Liver (tissue), 9 donors: ENCODE measurements around the gene CEP126. TPM values are rescaled to one million over a fixed set of nuclear protein-coding genes. Genes with fewer than 3 reads are reported as not detected.

ENCODE experiments used
- DNase-seq: peaks from one replicate; pipeline ENCODE4 v3.0.0-alpha.2; 2017; ENCODE audit warnings: low spot score
- H3K27ac ChIP-seq, 2 donors: one replicate each; pipeline ENCODE4 v1.7.0; 2013; ENCODE audit warnings: inconsistent platforms in 2 of 2, low read length in 2 of 2, control low read depth in 1 of 2, low read depth in 1 of 2, mild to moderate bottlenecking in 1 of 2
- H3K27me3 ChIP-seq, 4 donors: one replicate each; pipeline versions ENCODE4 v1.6.1 to v1.7.0; 2013; ENCODE audit warnings: low read length in 3 of 4, inconsistent platforms in 1 of 4, mild to moderate bottlenecking in 1 of 4, moderate library complexity in 1 of 4; ENCODE audit not compliant: control insufficient read depth in 4 of 4, insufficient read depth in 4 of 4
- H3K36me3 ChIP-seq, 4 donors: one replicate each; pipeline versions ENCODE4 v1.6.1 to v1.7.0; 2013; ENCODE audit warnings: low read length in 3 of 4, mild to moderate bottlenecking in 3 of 4, low read depth in 1 of 4, moderate library complexity in 1 of 4; ENCODE audit not compliant: control insufficient read depth in 4 of 4, insufficient read depth in 3 of 4
- H3K4me1 ChIP-seq, 4 donors: one replicate each; pipeline versions ENCODE4 v1.6.1 to v1.7.0; 2013; ENCODE audit warnings: low read length in 3 of 4, mild to moderate bottlenecking in 3 of 4, moderate library complexity in 1 of 4; ENCODE audit not compliant: control insufficient read depth in 4 of 4, insufficient read depth in 4 of 4
- H3K4me3 ChIP-seq, 3 donors: one replicate each; pipeline versions ENCODE4 v1.6.1 to v1.7.0; 2013; ENCODE audit warnings: low read length in 3 of 3, control low read depth in 1 of 3, low read depth in 1 of 3, mild to moderate bottlenecking in 1 of 3
- H3K9ac ChIP-seq, 2 donors: one replicate each; pipeline ENCODE4 v1.7.0; 2013; ENCODE audit warnings: low read length in 2 of 2, mild to moderate bottlenecking in 2 of 2, moderate library complexity in 2 of 2, control low read depth in 1 of 2, low read depth in 1 of 2
- H3K9me3 ChIP-seq, 4 donors: one replicate each; pipeline versions ENCODE4 v1.6.1 to v1.7.0; 2013; ENCODE audit warnings: low read length in 3 of 4; ENCODE audit not compliant: control insufficient read depth in 4 of 4
- ATF3 ChIP-seq: IDR thresholded peaks from 2 replicates; pipeline ENCODE4 v1.6.1; 2016; ENCODE audit warnings: antibody characterized with exemption
- EGR1 ChIP-seq, 2 donors: IDR thresholded peaks; 2 replicates each; pipeline ENCODE4 v1.6.1; 2016 to 2018; ENCODE audit warnings: antibody characterized with exemption in 2 of 2, low read depth in 2 of 2
- FOXA2 ChIP-seq: IDR thresholded peaks from 2 replicates; pipeline ENCODE4 v1.6.1; 2016; ENCODE audit warnings: antibody characterized with exemption
- GABPA ChIP-seq, 2 donors: IDR thresholded peaks in 1 of 2; conservative IDR thresholded peaks in 1 of 2; 2 replicates each; pipeline ENCODE4 v1.6.1; 2016; ENCODE audit warnings: antibody characterized with exemption in 2 of 2, mild to moderate bottlenecking in 1 of 2, moderate library complexity in 1 of 2
- HNF4A ChIP-seq, 2 donors: conservative IDR thresholded peaks; 2 replicates each; pipeline ENCODE4 v1.6.1; 2016; ENCODE audit warnings: antibody characterized with exemption in 2 of 2, mild to moderate bottlenecking in 2 of 2
- HNF4G ChIP-seq: IDR thresholded peaks from 2 replicates; pipeline ENCODE4 v1.6.1; 2016; ENCODE audit warnings: antibody characterized with exemption
- JUND ChIP-seq, 2 donors: IDR thresholded peaks; 2 replicates each; pipeline ENCODE4 v1.6.1; 2016; ENCODE audit warnings: antibody characterized with exemption in 2 of 2
- NR2F2 ChIP-seq: IDR thresholded peaks from 2 replicates; pipeline ENCODE4 v1.6.1; 2016; ENCODE audit warnings: antibody characterized with exemption
- RAD21 ChIP-seq, 2 donors: IDR thresholded peaks; 2 replicates each; pipeline ENCODE4 v1.6.1; 2016; ENCODE audit warnings: antibody characterized with exemption in 2 of 2, mild to moderate bottlenecking in 2 of 2
- RXRA ChIP-seq, 2 donors: IDR thresholded peaks; 2 replicates each; pipeline ENCODE4 v1.6.1; 2017 to 2018; ENCODE audit warnings: antibody characterized with exemption in 2 of 2, mild to moderate bottlenecking in 1 of 2
- SP1 ChIP-seq: IDR thresholded peaks from 2 replicates; pipeline ENCODE4 v1.6.1; 2018; ENCODE audit warnings: antibody characterized with exemption, mild to moderate bottlenecking
- TAF1 ChIP-seq: conservative IDR thresholded peaks from 2 replicates; pipeline ENCODE4 v1.6.1; 2016; ENCODE audit warnings: antibody characterized with exemption, mild to moderate bottlenecking
- YY1 ChIP-seq: IDR thresholded peaks from 2 replicates; pipeline ENCODE4 v1.6.1; 2016; ENCODE audit warnings: antibody characterized with exemption, mild to moderate bottlenecking
- ZBTB33 ChIP-seq: IDR thresholded peaks from 2 replicates; pipeline ENCODE4 v1.6.1; 2016; ENCODE audit warnings: antibody characterized with exemption
- WGBS: extraction: QIAGEN DNeasy Blood & Tissue Kit; methylation state at CpG from one replicate; pipeline ENCODE4 v1.1.7; 2013; 5-methylcytosine and 5-hydroxymethylcytosine counted together
- polyA plus RNA-seq, 2 donors: library from polyadenylated mRNA; stranded (reverse) in 1 of 2; unstranded in 1 of 2; fragments of 200-250 nt in 1 of 2; fragments of >200 nt in 1 of 2; fragmentation: Nextera tagmentation in 1 of 2; extraction: Ambion mirVana in 1 of 2; gene quantifications; one replicate each; pipeline versions ENCODE4 v1.2.1 to v1.2.3, GENCODE V29; 2013 to 2015
- total RNA-seq, 2 donors: library from RNA; depleted of rRNA; stranded (reverse); fragments of >200 nt; gene quantifications; one replicate each; pipeline ENCODE4 v1.2.3, GENCODE V29; 2014
- TF ChIP-seq, protein P1 (sequence below): IDR thresholded peaks from 2 replicates; pipeline ENCODE4 v1.6.1; 2016; ENCODE audit warnings: antibody characterized with exemption, mild to moderate bottlenecking
- TF ChIP-seq, protein P2 (sequence below): fragments of 150-350 bp; IDR thresholded peaks from 2 replicates; pipeline ENCODE4 v1.5.1; 2017; ENCODE audit warnings: improper control_type of control experiment, low read depth, low read length; ENCODE audit not compliant: missing input control
- TF ChIP-seq, protein P3 (sequence below): IDR thresholded peaks from 2 replicates; pipeline ENCODE4 v1.6.1; 2016; ENCODE audit warnings: antibody characterized with exemption
- donor health status: healthy.
- donor health status: healthy.
- donor health status: healthy.
- donor health status: healthy.
- donor health status: healthy.

CEP126 gene
- total and polyA plus RNA-seq, 4 donors: 0.02 to 0.75 (median 0.16) TPM

DNA sequence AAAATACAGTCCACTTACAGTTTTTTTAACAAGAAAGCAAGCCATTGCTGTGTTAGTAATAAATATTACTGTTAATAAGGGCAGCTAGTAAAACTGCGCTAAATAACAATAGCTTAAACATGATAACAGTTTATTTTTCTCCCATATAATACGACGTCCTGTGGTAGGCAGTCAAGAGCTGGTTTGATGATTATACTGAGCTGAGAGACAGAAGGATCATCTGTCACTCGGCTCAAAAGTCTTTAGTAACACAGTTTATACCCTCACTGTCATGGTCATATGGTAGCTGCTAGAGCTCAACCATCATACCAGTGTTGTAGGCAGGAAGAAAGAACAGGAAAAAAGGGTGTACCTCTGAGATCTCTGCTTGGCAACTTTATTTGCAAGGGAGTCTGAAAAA lies 30.6 kb downstream of the CEP126 start:
- no peaks in the 10 kb centered on the region for H3K4me1 ChIP-seq
- no peak for DNase-seq
- peaks cover 0 to 2% (median 0%) of the 10 kb centered on the region in 4 donors for H3K27me3 ChIP-seq
- 85% methylated on average over 4 of the region's 4 CpGs for WGBS
- no peaks in the 10 kb centered on the region for H3K36me3 ChIP-seq
- no peak overlapping the region for H3K9ac ChIP-seq
- no peak overlapping the region for H3K27ac ChIP-seq
- H3K9me3 ChIP-seq: no peaks in the 10 kb centered on the region
- TF ChIP-seq TAF1: no peak
- TF ChIP-seq HNF4A (conservative IDR thresholded peaks at IDR 0.05): no peak
- TF ChIP-seq YY1: no peak
- TF ChIP-seq, protein P1, sequence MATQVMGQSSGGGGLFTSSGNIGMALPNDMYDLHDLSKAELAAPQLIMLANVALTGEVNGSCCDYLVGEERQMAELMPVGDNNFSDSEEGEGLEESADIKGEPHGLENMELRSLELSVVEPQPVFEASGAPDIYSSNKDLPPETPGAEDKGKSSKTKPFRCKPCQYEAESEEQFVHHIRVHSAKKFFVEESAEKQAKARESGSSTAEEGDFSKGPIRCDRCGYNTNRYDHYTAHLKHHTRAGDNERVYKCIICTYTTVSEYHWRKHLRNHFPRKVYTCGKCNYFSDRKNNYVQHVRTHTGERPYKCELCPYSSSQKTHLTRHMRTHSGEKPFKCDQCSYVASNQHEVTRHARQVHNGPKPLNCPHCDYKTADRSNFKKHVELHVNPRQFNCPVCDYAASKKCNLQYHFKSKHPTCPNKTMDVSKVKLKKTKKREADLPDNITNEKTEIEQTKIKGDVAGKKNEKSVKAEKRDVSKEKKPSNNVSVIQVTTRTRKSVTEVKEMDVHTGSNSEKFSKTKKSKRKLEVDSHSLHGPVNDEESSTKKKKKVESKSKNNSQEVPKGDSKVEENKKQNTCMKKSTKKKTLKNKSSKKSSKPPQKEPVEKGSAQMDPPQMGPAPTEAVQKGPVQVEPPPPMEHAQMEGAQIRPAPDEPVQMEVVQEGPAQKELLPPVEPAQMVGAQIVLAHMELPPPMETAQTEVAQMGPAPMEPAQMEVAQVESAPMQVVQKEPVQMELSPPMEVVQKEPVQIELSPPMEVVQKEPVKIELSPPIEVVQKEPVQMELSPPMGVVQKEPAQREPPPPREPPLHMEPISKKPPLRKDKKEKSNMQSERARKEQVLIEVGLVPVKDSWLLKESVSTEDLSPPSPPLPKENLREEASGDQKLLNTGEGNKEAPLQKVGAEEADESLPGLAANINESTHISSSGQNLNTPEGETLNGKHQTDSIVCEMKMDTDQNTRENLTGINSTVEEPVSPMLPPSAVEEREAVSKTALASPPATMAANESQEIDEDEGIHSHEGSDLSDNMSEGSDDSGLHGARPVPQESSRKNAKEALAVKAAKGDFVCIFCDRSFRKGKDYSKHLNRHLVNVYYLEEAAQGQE: no peak
- TF ChIP-seq HNF4G: no peak
- no peak for TF ChIP-seq EGR1 (IDR thresholded peaks at IDR 0.05; ENCODE audit: low read depth in 2 of 2)
- no peak for TF ChIP-seq ATF3
- TF ChIP-seq, protein P2, sequence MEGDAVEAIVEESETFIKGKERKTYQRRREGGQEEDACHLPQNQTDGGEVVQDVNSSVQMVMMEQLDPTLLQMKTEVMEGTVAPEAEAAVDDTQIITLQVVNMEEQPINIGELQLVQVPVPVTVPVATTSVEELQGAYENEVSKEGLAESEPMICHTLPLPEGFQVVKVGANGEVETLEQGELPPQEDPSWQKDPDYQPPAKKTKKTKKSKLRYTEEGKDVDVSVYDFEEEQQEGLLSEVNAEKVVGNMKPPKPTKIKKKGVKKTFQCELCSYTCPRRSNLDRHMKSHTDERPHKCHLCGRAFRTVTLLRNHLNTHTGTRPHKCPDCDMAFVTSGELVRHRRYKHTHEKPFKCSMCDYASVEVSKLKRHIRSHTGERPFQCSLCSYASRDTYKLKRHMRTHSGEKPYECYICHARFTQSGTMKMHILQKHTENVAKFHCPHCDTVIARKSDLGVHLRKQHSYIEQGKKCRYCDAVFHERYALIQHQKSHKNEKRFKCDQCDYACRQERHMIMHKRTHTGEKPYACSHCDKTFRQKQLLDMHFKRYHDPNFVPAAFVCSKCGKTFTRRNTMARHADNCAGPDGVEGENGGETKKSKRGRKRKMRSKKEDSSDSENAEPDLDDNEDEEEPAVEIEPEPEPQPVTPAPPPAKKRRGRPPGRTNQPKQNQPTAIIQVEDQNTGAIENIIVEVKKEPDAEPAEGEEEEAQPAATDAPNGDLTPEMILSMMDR: no peak
- TF ChIP-seq RAD21 (IDR thresholded peaks at IDR 0.05): no peak
- no peak for TF ChIP-seq FOXA2
- TF ChIP-seq, protein P3, sequence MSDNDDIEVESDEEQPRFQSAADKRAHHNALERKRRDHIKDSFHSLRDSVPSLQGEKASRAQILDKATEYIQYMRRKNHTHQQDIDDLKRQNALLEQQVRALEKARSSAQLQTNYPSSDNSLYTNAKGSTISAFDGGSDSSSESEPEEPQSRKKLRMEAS: no peak
- H3K4me3 ChIP-seq: no peak overlapping the region

DNA sequence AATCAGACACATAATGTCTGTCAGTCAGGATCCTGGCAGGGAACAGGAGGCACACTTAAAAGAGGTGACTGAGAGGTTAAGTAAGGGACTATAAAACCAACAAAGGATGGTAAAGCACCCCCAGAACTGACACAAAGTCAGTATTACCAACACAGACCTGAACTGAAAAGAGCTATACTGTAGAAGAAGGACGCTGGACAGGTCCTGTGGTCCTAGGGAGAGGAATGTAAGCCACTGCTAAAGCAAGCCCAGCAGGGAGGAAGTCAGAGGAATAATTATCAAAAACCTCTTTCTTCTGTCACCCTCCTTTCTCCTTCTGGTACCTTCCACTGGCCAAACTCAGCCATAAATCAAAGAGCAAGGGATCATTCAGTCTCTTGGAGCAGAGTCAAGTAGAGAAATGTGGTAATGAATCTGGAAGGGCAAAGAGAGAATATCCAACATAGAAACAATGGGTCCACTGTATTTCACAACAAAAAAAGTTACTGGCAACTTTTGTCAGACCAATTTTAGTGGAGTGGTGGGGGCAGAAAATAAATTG lies 34.9 kb downstream of the CEP126 start:
- no peak overlapping the region for H3K9ac ChIP-seq
- no peak for DNase-seq
- WGBS: 67% methylated on average over 1 of the region's 1 CpG
- no peaks in the 10 kb centered on the region for H3K9me3 ChIP-seq
- H3K27ac ChIP-seq: no peak overlapping the region
- H3K27me3 ChIP-seq: no peaks in the 10 kb centered on the region
- H3K36me3 ChIP-seq: no peaks in the 10 kb centered on the region
- H3K4me1 ChIP-seq: no peaks in the 10 kb centered on the region
- TF ChIP-seq JUND (IDR thresholded peaks at IDR 0.05): no peak
- TF ChIP-seq EGR1 (IDR thresholded peaks at IDR 0.05; ENCODE audit: low read depth in 2 of 2): no peak
- TF ChIP-seq RXRA (IDR thresholded peaks at IDR 0.05): no peak
- no peak for TF ChIP-seq NR2F2
- no peak for TF ChIP-seq SP1
- TF ChIP-seq FOXA2: no peak
- no peak for TF ChIP-seq GABPA (IDR thresholded peaks at IDR 0.05 in 1 of 2, conservative IDR thresholded peaks at IDR 0.05 in 1 of 2)
- TF ChIP-seq, protein P3: no peak
- TF ChIP-seq ZBTB33: no peak
- TF ChIP-seq, protein P1: no peak
- TF ChIP-seq RAD21 (IDR thresholded peaks at IDR 0.05): no peak
- no peak for TF ChIP-seq YY1
- no peak overlapping the region for H3K4me3 ChIP-seq
